ENCODE data around the gene AFF3.

DNA sequence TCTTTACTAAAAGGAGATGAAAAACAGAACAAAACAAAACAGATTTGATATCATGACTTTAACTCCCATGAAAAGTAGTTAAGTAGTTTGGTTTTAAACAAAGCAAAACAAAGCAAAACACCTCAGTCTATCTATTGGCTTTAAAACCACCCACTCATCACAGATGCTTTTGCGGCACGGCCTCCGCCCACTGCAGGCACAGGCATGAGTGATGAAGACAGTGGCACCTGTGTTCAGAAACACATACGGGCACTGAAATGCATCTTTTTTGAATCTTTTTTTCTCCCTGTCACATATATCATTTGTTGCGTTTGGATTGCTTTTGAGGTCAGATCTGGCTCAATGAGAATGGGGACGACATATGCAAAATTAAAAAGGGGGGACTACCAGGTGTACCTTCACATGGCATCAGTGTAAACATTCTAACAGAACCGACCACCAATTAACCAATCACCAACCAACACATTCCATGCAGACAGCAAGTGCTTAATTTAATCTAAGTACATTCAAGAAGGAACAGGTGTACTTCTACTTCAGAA lies 505.2 kb downstream of the AFF3 start:
- TF ChIP-seq EP300 (IDR thresholded peaks at IDR 0.05; ENCODE audit: borderline replicate concordance) (no peak), RAD21 (IDR thresholded peaks at IDR 0.05; ENCODE audit: low read depth) (no peak), FOXM1 (IDR thresholded peaks at IDR 0.05; ENCODE audit: borderline replicate concordance, low read depth) (no peak), CREB1 (IDR thresholded peaks at IDR 0.05; ENCODE audit: low read depth) (no peak), USF1 (IDR thresholded peaks at IDR 0.05) (no peak), TAF1 (IDR thresholded peaks at IDR 0.05; ENCODE audit: low read depth) (no peak), YY1 (IDR thresholded peaks at IDR 0.05; ENCODE audit: low read depth) (no peak), TEAD4 (IDR thresholded peaks at IDR 0.05) (no peak), TCF12 (IDR thresholded peaks at IDR 0.05; ENCODE audit: low read depth) (no peak), CEBPB (IDR thresholded peaks at IDR 0.05) (no peak), NFIC (IDR thresholded peaks at IDR 0.05) (no peak), ZBTB7A (IDR thresholded peaks at IDR 0.05; ENCODE audit: low read depth) (no peak)
- TF ChIP-seq, protein P1, sequence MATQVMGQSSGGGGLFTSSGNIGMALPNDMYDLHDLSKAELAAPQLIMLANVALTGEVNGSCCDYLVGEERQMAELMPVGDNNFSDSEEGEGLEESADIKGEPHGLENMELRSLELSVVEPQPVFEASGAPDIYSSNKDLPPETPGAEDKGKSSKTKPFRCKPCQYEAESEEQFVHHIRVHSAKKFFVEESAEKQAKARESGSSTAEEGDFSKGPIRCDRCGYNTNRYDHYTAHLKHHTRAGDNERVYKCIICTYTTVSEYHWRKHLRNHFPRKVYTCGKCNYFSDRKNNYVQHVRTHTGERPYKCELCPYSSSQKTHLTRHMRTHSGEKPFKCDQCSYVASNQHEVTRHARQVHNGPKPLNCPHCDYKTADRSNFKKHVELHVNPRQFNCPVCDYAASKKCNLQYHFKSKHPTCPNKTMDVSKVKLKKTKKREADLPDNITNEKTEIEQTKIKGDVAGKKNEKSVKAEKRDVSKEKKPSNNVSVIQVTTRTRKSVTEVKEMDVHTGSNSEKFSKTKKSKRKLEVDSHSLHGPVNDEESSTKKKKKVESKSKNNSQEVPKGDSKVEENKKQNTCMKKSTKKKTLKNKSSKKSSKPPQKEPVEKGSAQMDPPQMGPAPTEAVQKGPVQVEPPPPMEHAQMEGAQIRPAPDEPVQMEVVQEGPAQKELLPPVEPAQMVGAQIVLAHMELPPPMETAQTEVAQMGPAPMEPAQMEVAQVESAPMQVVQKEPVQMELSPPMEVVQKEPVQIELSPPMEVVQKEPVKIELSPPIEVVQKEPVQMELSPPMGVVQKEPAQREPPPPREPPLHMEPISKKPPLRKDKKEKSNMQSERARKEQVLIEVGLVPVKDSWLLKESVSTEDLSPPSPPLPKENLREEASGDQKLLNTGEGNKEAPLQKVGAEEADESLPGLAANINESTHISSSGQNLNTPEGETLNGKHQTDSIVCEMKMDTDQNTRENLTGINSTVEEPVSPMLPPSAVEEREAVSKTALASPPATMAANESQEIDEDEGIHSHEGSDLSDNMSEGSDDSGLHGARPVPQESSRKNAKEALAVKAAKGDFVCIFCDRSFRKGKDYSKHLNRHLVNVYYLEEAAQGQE (IDR thresholded peaks at IDR 0.05; ENCODE audit: low read depth), result no peak
- TF ChIP-seq, protein P2, sequence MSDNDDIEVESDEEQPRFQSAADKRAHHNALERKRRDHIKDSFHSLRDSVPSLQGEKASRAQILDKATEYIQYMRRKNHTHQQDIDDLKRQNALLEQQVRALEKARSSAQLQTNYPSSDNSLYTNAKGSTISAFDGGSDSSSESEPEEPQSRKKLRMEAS (IDR thresholded peaks at IDR 0.05), result no peak

All from Ishikawa (cell line).